GM10847 (cell line): ENCODE data around the gene NDUFAF2.

Experiments
- POLR2A ChIP-seq: IDR thresholded peaks from 2 replicates; pipeline ENCODE4 v1.6.1; 2011; ENCODE audit not compliant: insufficient read length; ENCODE audit errors: extremely low read depth

The NDUFAF2 gene

GRCh38 chr5:61168951-61169350 lies 223.9 kb downstream of the NDUFAF2 start:
- TF ChIP-seq POLR2A, result no peak

DNA sequence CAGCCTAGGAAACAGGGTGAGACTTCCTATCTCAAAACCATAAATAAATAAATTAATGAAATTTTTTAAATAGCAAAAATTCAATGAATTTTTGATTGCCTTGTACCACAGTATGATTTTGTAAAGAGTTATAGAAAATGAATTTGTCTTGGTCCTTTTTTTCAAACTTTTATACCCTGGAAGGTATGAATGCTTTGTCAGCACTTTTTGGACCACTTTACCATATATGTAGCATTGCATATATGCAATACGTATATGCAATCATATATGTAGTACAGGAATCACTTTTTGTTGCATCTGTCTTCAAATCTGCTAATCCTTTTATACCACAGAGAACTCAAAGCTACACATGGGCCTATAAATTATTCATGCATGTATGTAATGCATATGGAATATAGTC lies 226.5 kb downstream of the NDUFAF2 start:
- TF ChIP-seq POLR2A, result no peak

DNA sequence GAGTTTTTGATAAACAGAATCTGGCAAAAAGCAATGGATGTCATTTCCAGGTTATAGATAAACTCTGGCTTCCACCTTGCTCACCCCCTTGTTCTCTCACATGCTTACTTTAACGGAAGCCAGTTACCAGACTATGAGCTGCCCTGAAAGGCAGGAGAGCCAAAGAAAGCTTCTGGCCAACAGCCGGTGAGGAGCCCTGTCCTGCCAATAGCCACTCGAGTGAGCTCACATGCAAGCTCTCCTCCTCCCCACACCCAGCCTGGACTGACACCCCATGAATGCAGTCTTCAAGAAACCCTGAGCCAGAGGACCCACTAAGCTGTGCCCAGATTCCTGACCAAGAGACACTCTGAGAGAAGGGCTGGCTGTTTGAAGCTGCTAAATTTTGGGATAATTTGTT lies 231.6 kb downstream of the NDUFAF2 start:
- TF ChIP-seq POLR2A, result no peak

GRCh38 chr5:61177070-61177469 lies 232.1 kb downstream of the NDUFAF2 start:
- no peak for TF ChIP-seq POLR2A

GRCh38 chr5:61177716-61178115 lies 232.7 kb downstream of the NDUFAF2 start:
- no peak for TF ChIP-seq POLR2A

- TF ChIP-seq POLR2A, result no peak
These were observed 233.7 kb downstream of the NDUFAF2 start for GRCh38 chr5:61178702-61179101.

GRCh38 chr5:61180886-61181285 lies 235.9 kb downstream of the NDUFAF2 start:
- TF ChIP-seq POLR2A, result no peak

- TF ChIP-seq POLR2A, result no peak
These were observed 237.4 kb downstream of the NDUFAF2 start for GRCh38 chr5:61182449-61182848.

- no peak for TF ChIP-seq POLR2A
These were observed 238.5 kb downstream of the NDUFAF2 start for GRCh38 chr5:61183538-61183937.

- TF ChIP-seq POLR2A, result no peak
These were observed 239.7 kb downstream of the NDUFAF2 start for GRCh38 chr5:61184708-61185107.

DNA sequence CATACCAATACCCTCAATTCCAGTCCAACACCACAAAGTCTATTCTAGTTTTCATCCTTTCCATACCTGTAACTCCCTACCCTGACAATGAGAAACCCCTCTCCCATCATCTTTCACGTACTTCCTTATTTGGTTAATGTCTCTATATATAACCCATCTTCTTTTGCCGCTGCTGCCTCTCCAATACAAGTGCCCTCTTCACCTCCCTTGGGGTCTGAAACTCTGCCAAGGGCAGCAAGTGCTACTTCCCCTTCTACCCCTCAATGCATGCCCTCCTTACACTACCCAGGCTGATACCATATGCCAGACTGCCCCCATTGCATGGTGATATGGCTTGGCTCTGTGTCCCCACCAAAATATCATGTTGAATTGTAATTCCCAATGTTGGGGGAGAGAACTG lies 241.6 kb downstream of the NDUFAF2 start:
- no peak for TF ChIP-seq POLR2A

- no peak for TF ChIP-seq POLR2A
These were observed 253.6 kb downstream of the NDUFAF2 start for GRCh38 chr5:61198606-61199005.

DNA sequence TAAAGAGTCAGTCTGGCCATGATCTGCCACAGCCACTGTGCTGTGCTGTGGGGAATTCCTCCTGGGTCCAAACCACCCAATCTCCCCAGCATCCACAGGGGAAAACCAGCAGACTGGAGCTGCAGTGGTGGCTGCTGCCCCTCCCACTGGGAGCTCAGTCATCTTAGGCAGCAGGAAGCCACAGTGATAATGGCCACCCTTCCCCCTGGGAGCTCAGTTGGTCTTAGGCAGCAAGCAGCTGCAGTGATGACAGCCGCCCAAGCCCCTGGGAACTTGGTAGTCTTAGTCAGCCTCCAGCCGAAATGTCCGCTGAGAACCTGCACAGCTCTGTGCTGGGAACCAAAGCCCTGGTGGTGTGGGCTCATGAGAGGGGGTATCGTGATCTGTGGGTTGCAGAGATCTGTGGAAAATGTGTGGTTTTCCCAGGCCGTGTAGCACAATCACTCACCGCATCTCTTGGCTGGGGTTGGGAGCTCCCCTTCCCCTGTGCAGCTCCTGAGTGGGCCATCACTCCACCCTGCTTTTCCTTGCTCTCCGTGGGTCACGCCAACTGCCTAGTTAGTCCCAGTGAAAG lies 255.7 kb downstream of the NDUFAF2 start:
- no peak for TF ChIP-seq POLR2A

DNA sequence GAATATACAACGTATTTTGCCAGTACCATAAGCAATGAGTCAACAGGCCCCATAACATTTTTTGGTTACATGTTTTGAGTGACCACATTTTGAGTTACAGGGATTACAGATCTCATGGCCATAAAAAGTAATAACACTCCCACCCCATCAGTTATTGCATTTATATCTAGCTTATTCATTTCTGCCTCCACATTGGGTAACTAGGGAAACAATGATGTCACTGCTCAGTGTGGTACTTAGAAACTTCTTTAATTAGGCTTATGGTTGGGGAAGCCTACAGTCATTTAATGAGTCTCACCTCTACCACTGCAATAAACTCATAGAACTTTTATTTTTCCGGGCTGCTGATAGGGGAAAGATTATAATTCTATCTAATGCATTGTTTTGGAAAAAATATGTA lies 257.2 kb downstream of the NDUFAF2 start:
- no peak for TF ChIP-seq POLR2A
